ENCODE data around the gene DCLRE1B. TPM values are rescaled to one million over a fixed set of nuclear protein-coding genes. Genes with fewer than 3 reads are reported as not detected.
A peak's percentile ranks its signal among the peaks of the same experiment; 100 is the strongest.

Gene DCLRE1B
- total and polyA plus RNA-seq, 9 of the 15 experiments (the other 6 are each of a cell fraction or from before 2014, with no cell fraction given): 10.6 to 28.8 (median 17.2) TPM

- TF ChIP-seq ZMIZ1 (IDR thresholded peaks at IDR 0.05; ENCODE audit: low read depth in 2 of 2, low read length in 2 of 2): peak; percentile 62 to 91
- no peak for TF ChIP-seq ZNF707 (CRISPR knock-in tag; conservative IDR thresholded peaks at IDR 0.05)
- TF ChIP-seq SMARCE1 (IDR thresholded peaks at IDR 0.05): peak; percentile 62
- TF ChIP-seq THRAP3 (IDR thresholded peaks at IDR 0.05; ENCODE audit: borderline replicate concordance): no peak
- peak; percentile 55; the same call in 1 of the 2 replicates for TF ChIP-seq TRIM28 (IDR thresholded peaks at IDR 0.05)
- TF ChIP-seq PTRF (tag; IDR thresholded peaks at IDR 0.05): no peak
These were observed 24.0 kb downstream of the DCLRE1B start, which contains the start of gene HIPK1 (continued) for GRCh38 chr1:113928941-113929749.

All from K562 (cell line).